Neural cell (in vitro differentiated cells): ENCODE results near the gene RAP2A.

Experiments used
- EP300 ChIP-seq: fragments of 450-650 bp; conservative IDR thresholded peaks from 2 replicates; pipeline ENCODE4 v1.6.1; 2014; ENCODE audit warnings: antibody characterized with exemption, mild to moderate bottlenecking, moderate library complexity; ENCODE audit not compliant: poor library complexity, severe bottlenecking
- EZH2 ChIP-seq: fragments of 200-600, 300-800 bp; shearing (Covaris generic), sonication (generic); IDR thresholded peaks from 2 replicates; pipeline ENCODE4 v1.6.1; 2014; ENCODE audit warnings: antibody characterized with exemption, low read length, borderline replicate concordance, mild to moderate bottlenecking; ENCODE audit not compliant: insufficient read depth, poor library complexity, severe bottlenecking
- MXI1 ChIP-seq: fragments of 450-650 bp; conservative IDR thresholded peaks from 2 replicates; pipeline ENCODE4 v1.6.1; 2014; ENCODE audit warnings: antibody characterized with exemption, mild to moderate bottlenecking; ENCODE audit not compliant: poor library complexity, severe bottlenecking
- POLR2AphosphoS5 ChIP-seq: IDR thresholded peaks from 2 replicates; pipeline ENCODE4 v1.6.1; 2012
- RAD21 ChIP-seq: fragments of 450-650 bp; conservative IDR thresholded peaks from 2 replicates; pipeline ENCODE4 v1.6.1; 2014; ENCODE audit warnings: antibody characterized with exemption, mild to moderate bottlenecking, moderate library complexity
- SMC3 ChIP-seq: fragments of 450-650 bp; conservative IDR thresholded peaks from 2 replicates; pipeline ENCODE4 v1.6.1; 2014; ENCODE audit warnings: antibody characterized with exemption, mild to moderate bottlenecking, moderate library complexity; ENCODE audit not compliant: poor library complexity
- TAF1 ChIP-seq: IDR thresholded peaks from 2 replicates; pipeline ENCODE4 v1.6.1; 2012; ENCODE audit warnings: low read depth
- TF ChIP-seq, protein P1 (sequence below): fragments of 450-650 bp; IDR thresholded peaks from 2 replicates; pipeline ENCODE4 v1.5.1; 2014; ENCODE audit warnings: antibody characterized with exemption, mild to moderate bottlenecking, moderate library complexity; ENCODE audit not compliant: poor library complexity, severe bottlenecking
- TF ChIP-seq, protein P2 (sequence below): IDR thresholded peaks from 2 replicates; pipeline ENCODE4 v1.6.1; 2012; ENCODE audit warnings: borderline replicate concordance

DNA sequence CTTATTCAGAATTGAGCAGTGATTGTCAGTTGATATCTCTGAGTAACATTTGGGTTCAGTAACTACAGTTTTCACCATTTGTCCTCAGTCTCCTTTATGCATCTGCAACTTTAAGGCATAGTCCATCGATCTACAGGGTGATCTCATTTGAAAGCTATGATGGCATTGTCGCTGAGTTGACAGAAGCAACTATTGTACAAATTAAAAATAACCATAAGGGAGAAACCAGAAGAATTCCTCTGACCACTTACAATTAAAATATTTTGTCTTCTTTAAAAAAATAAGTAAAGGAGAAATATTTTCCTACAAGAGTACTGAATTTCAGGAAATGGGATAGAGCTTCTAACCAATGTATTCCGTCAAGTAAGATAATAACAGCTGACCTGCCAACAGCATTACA lies 30.6 kb downstream of the RAP2A start:
- TF ChIP-seq, protein P1, sequence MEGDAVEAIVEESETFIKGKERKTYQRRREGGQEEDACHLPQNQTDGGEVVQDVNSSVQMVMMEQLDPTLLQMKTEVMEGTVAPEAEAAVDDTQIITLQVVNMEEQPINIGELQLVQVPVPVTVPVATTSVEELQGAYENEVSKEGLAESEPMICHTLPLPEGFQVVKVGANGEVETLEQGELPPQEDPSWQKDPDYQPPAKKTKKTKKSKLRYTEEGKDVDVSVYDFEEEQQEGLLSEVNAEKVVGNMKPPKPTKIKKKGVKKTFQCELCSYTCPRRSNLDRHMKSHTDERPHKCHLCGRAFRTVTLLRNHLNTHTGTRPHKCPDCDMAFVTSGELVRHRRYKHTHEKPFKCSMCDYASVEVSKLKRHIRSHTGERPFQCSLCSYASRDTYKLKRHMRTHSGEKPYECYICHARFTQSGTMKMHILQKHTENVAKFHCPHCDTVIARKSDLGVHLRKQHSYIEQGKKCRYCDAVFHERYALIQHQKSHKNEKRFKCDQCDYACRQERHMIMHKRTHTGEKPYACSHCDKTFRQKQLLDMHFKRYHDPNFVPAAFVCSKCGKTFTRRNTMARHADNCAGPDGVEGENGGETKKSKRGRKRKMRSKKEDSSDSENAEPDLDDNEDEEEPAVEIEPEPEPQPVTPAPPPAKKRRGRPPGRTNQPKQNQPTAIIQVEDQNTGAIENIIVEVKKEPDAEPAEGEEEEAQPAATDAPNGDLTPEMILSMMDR = no peak
- TF ChIP-seq, protein P2, sequence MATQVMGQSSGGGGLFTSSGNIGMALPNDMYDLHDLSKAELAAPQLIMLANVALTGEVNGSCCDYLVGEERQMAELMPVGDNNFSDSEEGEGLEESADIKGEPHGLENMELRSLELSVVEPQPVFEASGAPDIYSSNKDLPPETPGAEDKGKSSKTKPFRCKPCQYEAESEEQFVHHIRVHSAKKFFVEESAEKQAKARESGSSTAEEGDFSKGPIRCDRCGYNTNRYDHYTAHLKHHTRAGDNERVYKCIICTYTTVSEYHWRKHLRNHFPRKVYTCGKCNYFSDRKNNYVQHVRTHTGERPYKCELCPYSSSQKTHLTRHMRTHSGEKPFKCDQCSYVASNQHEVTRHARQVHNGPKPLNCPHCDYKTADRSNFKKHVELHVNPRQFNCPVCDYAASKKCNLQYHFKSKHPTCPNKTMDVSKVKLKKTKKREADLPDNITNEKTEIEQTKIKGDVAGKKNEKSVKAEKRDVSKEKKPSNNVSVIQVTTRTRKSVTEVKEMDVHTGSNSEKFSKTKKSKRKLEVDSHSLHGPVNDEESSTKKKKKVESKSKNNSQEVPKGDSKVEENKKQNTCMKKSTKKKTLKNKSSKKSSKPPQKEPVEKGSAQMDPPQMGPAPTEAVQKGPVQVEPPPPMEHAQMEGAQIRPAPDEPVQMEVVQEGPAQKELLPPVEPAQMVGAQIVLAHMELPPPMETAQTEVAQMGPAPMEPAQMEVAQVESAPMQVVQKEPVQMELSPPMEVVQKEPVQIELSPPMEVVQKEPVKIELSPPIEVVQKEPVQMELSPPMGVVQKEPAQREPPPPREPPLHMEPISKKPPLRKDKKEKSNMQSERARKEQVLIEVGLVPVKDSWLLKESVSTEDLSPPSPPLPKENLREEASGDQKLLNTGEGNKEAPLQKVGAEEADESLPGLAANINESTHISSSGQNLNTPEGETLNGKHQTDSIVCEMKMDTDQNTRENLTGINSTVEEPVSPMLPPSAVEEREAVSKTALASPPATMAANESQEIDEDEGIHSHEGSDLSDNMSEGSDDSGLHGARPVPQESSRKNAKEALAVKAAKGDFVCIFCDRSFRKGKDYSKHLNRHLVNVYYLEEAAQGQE = no peak
- no peak for TF ChIP-seq TAF1
- no peak for TF ChIP-seq POLR2AphosphoS5
- TF ChIP-seq MXI1 = no peak
- no peak for TF ChIP-seq EP300
- no peak for TF ChIP-seq SMC3
- TF ChIP-seq EZH2 = no peak
- no peak for TF ChIP-seq RAD21
